Nephron (organoid): ENCODE results near the gene THYN1.

ENCODE experiments used
- H3K27ac Mint-ChIP-seq, 3 experiments: 2 replicates each; pipeline ENCODE4 v1.8.0; 2020; ENCODE audit warnings: mixed read lengths in 3 of 3, mild to moderate bottlenecking in 2 of 3, moderate library complexity in 1 of 3
- H3K27me3 Mint-ChIP-seq: 2 replicates; pipeline ENCODE4 v1.8.0; 2021; ENCODE audit warnings: low read depth, mild to moderate bottlenecking, moderate library complexity, mixed read lengths
- H3K36me3 Mint-ChIP-seq: 2 replicates; pipeline ENCODE4 v1.8.0; 2020; ENCODE audit warnings: low read depth, mixed read lengths
- H3K4me1 Mint-ChIP-seq: 2 replicates; pipeline ENCODE4 v1.8.0; 2020; ENCODE audit warnings: mixed read lengths
- H3K4me3 Mint-ChIP-seq, 3 experiments: 2 replicates each; pipeline ENCODE4 v1.8.0; 2020; ENCODE audit warnings: mild to moderate bottlenecking in 3 of 3, mixed read lengths in 3 of 3, moderate library complexity in 2 of 3
- H3K9me3 Mint-ChIP-seq: 2 replicates; pipeline ENCODE4 v1.8.0; 2020; ENCODE audit warnings: mixed read lengths
- CTCF ChIP-seq, 3 experiments: fragments of 200-600 bp; sonication (generic); IDR thresholded peaks; one replicate each; pipeline ENCODE4 v1.5.0; 2021; ENCODE audit warnings: antibody characterized with exemption in 3 of 3; ENCODE audit not compliant: unreplicated experiment in 3 of 3

Gene THYN1

GRCh38 chr11:134215836-134216235, 37.3 kb downstream of the THYN1 start:
- no peak for TF ChIP-seq CTCF (IDR thresholded peaks at IDR 0.05; ENCODE audit: unreplicated experiment in 3 of 3)
- H3K27ac Mint-ChIP-seq, result no peak overlapping the region
- no peaks in the 10 kb centered on the region for H3K27me3 Mint-ChIP-seq
- peaks cover 50% of the 10 kb centered on the region for H3K36me3 Mint-ChIP-seq
- no peak overlapping the region for H3K4me3 Mint-ChIP-seq
- H3K4me1 Mint-ChIP-seq, result no peaks in the 10 kb centered on the region
- H3K9me3 Mint-ChIP-seq, result no peaks in the 10 kb centered on the region

- no peak overlapping the region for H3K4me3 Mint-ChIP-seq
- no peaks in the 10 kb centered on the region for H3K4me1 Mint-ChIP-seq
- no peaks in the 10 kb centered on the region for H3K9me3 Mint-ChIP-seq
- no peaks in the 10 kb centered on the region for H3K27me3 Mint-ChIP-seq
- peak; percentile 57 to 71 (median 67) for TF ChIP-seq CTCF (IDR thresholded peaks at IDR 0.05; ENCODE audit: unreplicated experiment in 3 of 3)
- H3K27ac Mint-ChIP-seq, result no peak overlapping the region
- peaks cover 68% of the 10 kb centered on the region for H3K36me3 Mint-ChIP-seq
Observed at GRCh38 chr11:134207538-134208239, 45.5 kb downstream of the THYN1 start.

- no peak overlapping the region for H3K4me3 Mint-ChIP-seq
- H3K36me3 Mint-ChIP-seq, result peaks cover 70% of the 10 kb centered on the region
- no peaks in the 10 kb centered on the region for H3K27me3 Mint-ChIP-seq
- no peaks in the 10 kb centered on the region for H3K9me3 Mint-ChIP-seq
- no peak for TF ChIP-seq CTCF (IDR thresholded peaks at IDR 0.05; ENCODE audit: unreplicated experiment in 3 of 3)
- no peaks in the 10 kb centered on the region for H3K4me1 Mint-ChIP-seq
- H3K27ac Mint-ChIP-seq, result no peak overlapping the region
Observed at GRCh38 chr11:134206185-134206584, 47.0 kb downstream of the THYN1 start.

- no peak overlapping the region for H3K4me3 Mint-ChIP-seq
- no peaks in the 10 kb centered on the region for H3K27me3 Mint-ChIP-seq
- no peak for TF ChIP-seq CTCF (IDR thresholded peaks at IDR 0.05; ENCODE audit: unreplicated experiment in 3 of 3)
- no peaks in the 10 kb centered on the region for H3K9me3 Mint-ChIP-seq
- no peaks in the 10 kb centered on the region for H3K4me1 Mint-ChIP-seq
- H3K27ac Mint-ChIP-seq, result no peak overlapping the region
- H3K36me3 Mint-ChIP-seq, result peaks cover 70% of the 10 kb centered on the region
Observed at GRCh38 chr11:134205729-134206128, 47.4 kb downstream of the THYN1 start.

- no peaks in the 10 kb centered on the region for H3K9me3 Mint-ChIP-seq
Observed at GRCh38 chr11:134202661-134203060, 50.5 kb downstream of the THYN1 start.

More at GRCh38 chr11:134202661-134203060, 50.5 kb downstream of the THYN1 start:
- no peak for TF ChIP-seq CTCF (IDR thresholded peaks at IDR 0.05; ENCODE audit: unreplicated experiment in 3 of 3)
- Mint-ChIP-seq H3K27me3 (no peaks in the 10 kb centered on the region), H3K27ac (no peak overlapping the region), H3K4me3 (no peak overlapping the region), H3K36me3 (peaks cover 76% of the 10 kb centered on the region), H3K4me1 (no peaks in the 10 kb centered on the region)
